Suprapubic skin (tissue), 4 donors: Measurements from ENCODE around the gene PUM2. TPM values are rescaled to one million over a fixed set of nuclear protein-coding genes. Genes with fewer than 3 reads are reported as not detected.

ENCODE experiments used
- DNase-seq, 2 donors: peaks; one replicate each; pipeline ENCODE4 v3.0.0-alpha.2; 2019; ENCODE audit warnings: low spot score in 2 of 2
- H3K27ac ChIP-seq: fragments of 200-600 bp; sonication (generic); one replicate; pipeline ENCODE4 v1.5.1; 2019
- H3K27me3 ChIP-seq: fragments of 200-600 bp; sonication (generic); one replicate; pipeline ENCODE4 v1.5.1; 2019
- H3K36me3 ChIP-seq: fragments of 200-600 bp; sonication (generic); one replicate; pipeline ENCODE4 v1.5.1; 2019
- H3K4me1 ChIP-seq: fragments of 200-600 bp; sonication (generic); one replicate; pipeline ENCODE4 v1.5.1; 2019
- H3K4me3 ChIP-seq: fragments of 200-600 bp; sonication (generic); one replicate; pipeline ENCODE4 v1.5.1; 2019; ENCODE audit warnings: mild to moderate bottlenecking
- H3K9me3 ChIP-seq: fragments of 200-600 bp; sonication (generic); one replicate; pipeline ENCODE4 v1.5.1; 2019
- CTCF ChIP-seq, 2 donors: fragments of 200-600 bp in 1 of 2; fragments of 450-650 bp in 1 of 2; sonication (generic) in 1 of 2; IDR thresholded peaks; one replicate each; pipeline ENCODE4 v1.5.1; 2016 to 2019; ENCODE audit warnings: antibody characterized with exemption in 2 of 2, mild to moderate bottlenecking in 1 of 2, moderate library complexity in 1 of 2
- EP300 ChIP-seq: sonication (generic); formaldehyde crosslinking; IDR thresholded peaks from one replicate; pipeline ENCODE4 v1.6.1; 2017; ENCODE audit warnings: antibody characterized with exemption
- POLR2A ChIP-seq, 2 donors: fragments of 450-650 bp; IDR thresholded peaks; one replicate each; pipeline ENCODE4 v1.6.1; 2017; ENCODE audit warnings: antibody characterized with exemption in 2 of 2, mild to moderate bottlenecking in 2 of 2, moderate library complexity in 2 of 2
- POLR2AphosphoS5 ChIP-seq, 3 donors: sonication (generic); formaldehyde crosslinking; IDR thresholded peaks; one replicate each; pipeline ENCODE4 v1.6.1; 2017; ENCODE audit warnings: antibody characterized with exemption in 3 of 3
- WGBS: methylation state at CpG from one replicate; pipeline ENCODE4 v1.1.5; 2018; 5-methylcytosine and 5-hydroxymethylcytosine counted together
- total RNA-seq, 4 donors: library from RNA; depleted of rRNA; stranded (reverse); fragments of >200 nt; gene quantifications; one replicate each; pipeline ENCODE4 v1.1.0, GENCODE V29; 2016

Gene PUM2
- total RNA-seq, 4 donors from 2014 or later: 78.9 to 108 (median 99.0) TPM

GRCh38 chr2:20214566-20215182 is 136.0 kb downstream of the PUM2 start:
- no peaks in the 10 kb centered on the region for H3K9me3 ChIP-seq
- peak overlapping the region; percentile 98 for H3K27ac ChIP-seq
- DNase-seq: no peak
- H3K4me3 ChIP-seq: no peak overlapping the region
- TF ChIP-seq POLR2AphosphoS5 (IDR thresholded peaks at IDR 0.05) (no peak), EP300 (no peak), POLR2A (IDR thresholded peaks at IDR 0.05) (no peak), CTCF (IDR thresholded peaks at IDR 0.05) (no peak)
- WGBS: 50% methylated on average over 1 of the region's 2 CpGs
- H3K4me1 ChIP-seq: peaks cover 97% of the 10 kb centered on the region
- no peaks in the 10 kb centered on the region for H3K36me3 ChIP-seq
- H3K27me3 ChIP-seq: no peaks in the 10 kb centered on the region

DNA sequence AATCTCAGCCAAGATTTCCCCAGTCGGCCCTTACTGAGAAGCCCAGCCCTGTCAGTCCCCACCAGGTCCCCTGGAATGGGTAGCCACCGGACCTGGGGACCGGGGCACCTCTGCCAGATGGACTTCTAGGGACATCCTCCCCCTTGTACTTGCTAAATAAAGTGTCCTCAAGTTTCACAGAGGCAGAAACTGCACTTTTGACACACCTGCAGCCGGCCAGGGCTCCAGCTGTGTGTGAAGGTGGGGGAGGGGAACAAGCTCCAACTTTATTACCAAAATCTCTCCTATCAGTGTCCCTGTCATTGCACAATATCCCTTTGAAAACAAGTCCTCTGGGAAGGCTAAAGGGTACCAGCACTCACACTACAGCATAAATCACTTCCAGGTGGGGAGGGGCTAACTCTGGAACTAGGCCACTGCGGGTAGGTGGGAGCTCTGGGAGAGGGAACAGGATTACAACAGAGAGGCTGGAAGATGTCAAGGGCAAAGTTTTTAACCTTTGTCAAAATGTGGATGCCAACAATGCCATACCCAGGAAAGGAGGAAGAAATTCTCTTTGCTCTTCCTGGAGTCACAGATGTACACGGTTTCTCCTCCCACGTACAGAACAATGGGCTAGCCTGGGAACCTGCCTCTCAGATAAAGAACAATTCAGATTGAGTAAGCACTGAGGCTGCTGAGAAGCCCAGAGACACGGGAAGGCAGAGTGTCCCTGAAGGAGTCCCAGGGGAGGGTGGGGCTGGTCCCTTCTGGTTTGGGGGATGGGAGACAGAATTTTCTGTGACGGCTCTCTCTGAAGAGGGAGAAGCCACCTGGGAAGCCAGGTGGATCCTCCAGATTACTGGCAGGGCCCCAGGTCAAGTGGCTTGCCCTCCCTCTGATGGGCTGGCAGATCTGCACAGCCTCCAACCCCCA is 136.7 kb downstream of the PUM2 start:
- H3K9me3 ChIP-seq: no peaks in the 10 kb centered on the region
- H3K4me3 ChIP-seq: no peak overlapping the region
- peak overlapping the region; percentile 98 for H3K27ac ChIP-seq
- H3K27me3 ChIP-seq: no peaks in the 10 kb centered on the region
- TF ChIP-seq EP300 (no peak), POLR2AphosphoS5 (IDR thresholded peaks at IDR 0.05) (no peak), CTCF (IDR thresholded peaks at IDR 0.05) (no peak), POLR2A (IDR thresholded peaks at IDR 0.05) (no peak)
- WGBS: 49% methylated on average over 9 of the region's 9 CpGs
- H3K36me3 ChIP-seq: no peaks in the 10 kb centered on the region
- no peak for DNase-seq
- H3K4me1 ChIP-seq: peaks cover 96% of the 10 kb centered on the region

DNA sequence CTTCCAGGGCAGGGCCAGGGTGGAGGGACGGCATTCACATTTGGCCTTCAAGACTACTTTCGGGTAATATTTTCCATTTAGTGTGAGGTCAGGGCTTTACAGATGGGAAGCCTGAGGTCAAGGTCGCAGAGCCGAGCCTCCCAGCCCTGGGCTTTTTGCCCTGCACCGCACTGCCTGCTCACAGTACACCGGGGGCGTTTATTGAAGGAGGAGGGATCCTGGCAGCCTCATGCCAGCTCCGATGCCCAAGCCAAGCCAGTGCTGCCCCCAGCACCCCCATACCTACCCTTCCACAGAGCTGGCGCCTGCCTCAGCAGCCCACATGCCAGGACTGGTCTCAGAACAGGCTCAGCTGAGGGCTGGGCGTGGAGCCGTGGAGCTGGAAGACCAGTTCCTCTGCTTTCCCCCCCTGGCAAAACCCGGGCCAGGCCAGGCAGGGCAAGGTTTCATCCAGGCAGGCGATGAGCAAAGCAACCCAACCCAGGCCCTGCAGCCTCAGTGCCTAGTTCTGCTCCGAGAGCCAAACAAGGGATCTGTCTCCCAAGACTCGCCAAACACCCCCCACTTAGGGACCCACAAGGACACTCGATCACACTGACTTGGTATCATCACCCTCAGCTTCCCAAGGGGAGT is 137.7 kb downstream of the PUM2 start:
- WGBS: 36% methylated on average over 6 of the region's 16 CpGs
- TF ChIP-seq POLR2A (IDR thresholded peaks at IDR 0.05): no peak
- peak in 2 of 3 donors; percentile 48 to 92 for TF ChIP-seq POLR2AphosphoS5 (IDR thresholded peaks at IDR 0.05)
- no peak for TF ChIP-seq CTCF (IDR thresholded peaks at IDR 0.05)
- TF ChIP-seq EP300: no peak
- DNase-seq: peak in 1 of 2 donors; percentile 86
- no peaks in the 10 kb centered on the region for H3K27me3 ChIP-seq
- peak overlapping the region; percentile 30 for H3K4me3 ChIP-seq
- H3K4me1 ChIP-seq: peaks cover 95% of the 10 kb centered on the region
- no peaks in the 10 kb centered on the region for H3K36me3 ChIP-seq
- no peaks in the 10 kb centered on the region for H3K9me3 ChIP-seq
- peak overlapping the region; percentile 98 for H3K27ac ChIP-seq

- no peaks in the 10 kb centered on the region for H3K9me3 ChIP-seq
- TF ChIP-seq POLR2AphosphoS5 (IDR thresholded peaks at IDR 0.05) (no peak), CTCF (IDR thresholded peaks at IDR 0.05) (no peak), POLR2A (IDR thresholded peaks at IDR 0.05) (no peak), EP300 (no peak)
- H3K27ac ChIP-seq: peak overlapping the region; percentile 98
- H3K4me1 ChIP-seq: peaks cover 95% of the 10 kb centered on the region
- H3K4me3 ChIP-seq: peak overlapping the region; percentile 30
- DNase-seq: no peak
- 52% methylated on average over 9 of the region's 11 CpGs for WGBS
- H3K27me3 ChIP-seq: no peaks in the 10 kb centered on the region
- H3K36me3 ChIP-seq: no peaks in the 10 kb centered on the region
These were observed 138.2 kb downstream of the PUM2 start for GRCh38 chr2:20212459-20212870.
